Astrocyte of the cerebellum (primary cell): ENCODE data around the gene ICE2.
"Not testable (repeated sequence)": the region's sequence is repeated elsewhere in the genome, so short reads cannot be mapped to it uniquely, and the experiment has no call there.

ENCODE experiments used
- DNase-seq: peaks from one replicate; pipeline ENCODE4 v3.0.0-alpha.2; 2011; ENCODE audit warnings: low read depth
- H3K4me3 ChIP-seq: 2 replicates; pipeline ENCODE4 v1.5.1; 2011; ENCODE audit warnings: mild to moderate bottlenecking, low read depth, low read length, moderate library complexity
- CTCF ChIP-seq: IDR thresholded peaks from 2 replicates; pipeline ENCODE4 v1.5.1; 2012; ENCODE audit warnings: low read length, low read depth, moderate library complexity, mild to moderate bottlenecking; ENCODE audit errors: missing control alignments
- in situ Hi-C: cut with HindIII; loops from 2 replicates; pipeline ENCODE4 v1.10.0; 2017; ENCODE audit warnings: low sequenced_read_pairs

The ICE2 gene

DNA sequence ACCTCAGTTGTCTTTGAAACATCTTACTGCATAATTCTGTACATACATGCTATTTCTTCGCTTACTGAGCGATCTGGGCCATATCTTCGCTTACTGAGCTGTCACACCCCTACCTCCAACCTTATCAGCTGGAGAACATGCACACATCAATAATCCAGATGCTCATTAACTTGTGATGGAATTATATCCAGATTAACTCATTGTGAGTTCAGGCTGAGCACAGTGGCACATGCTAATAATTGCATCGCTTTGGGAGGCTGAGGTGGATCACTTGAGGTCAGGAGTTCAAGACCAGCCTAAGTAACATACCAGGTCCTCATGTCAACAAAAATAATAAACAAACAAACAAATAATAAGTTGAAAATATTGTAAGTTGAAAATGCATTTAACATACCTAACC is 61.8 kb downstream of the ICE2 start:
- no peak for TF ChIP-seq CTCF
- no peak for DNase-seq
- in situ Hi-C loops, result no loop called here
- H3K4me3 ChIP-seq, result no peak overlapping the region

- no peak for TF ChIP-seq CTCF
- in situ Hi-C loops, result no loop called here
- H3K4me3 ChIP-seq, result no peak overlapping the region
- no peak for DNase-seq
Measured at GRCh38 chr15:60416484-60416883, 62.5 kb downstream of the ICE2 start.

GRCh38 chr15:60414016-60414682 is 64.8 kb downstream of the ICE2 start:
- no peak for TF ChIP-seq CTCF
- no peak overlapping the region for H3K4me3 ChIP-seq
- in situ Hi-C loops, result no loop called here
- no peak for DNase-seq

DNA sequence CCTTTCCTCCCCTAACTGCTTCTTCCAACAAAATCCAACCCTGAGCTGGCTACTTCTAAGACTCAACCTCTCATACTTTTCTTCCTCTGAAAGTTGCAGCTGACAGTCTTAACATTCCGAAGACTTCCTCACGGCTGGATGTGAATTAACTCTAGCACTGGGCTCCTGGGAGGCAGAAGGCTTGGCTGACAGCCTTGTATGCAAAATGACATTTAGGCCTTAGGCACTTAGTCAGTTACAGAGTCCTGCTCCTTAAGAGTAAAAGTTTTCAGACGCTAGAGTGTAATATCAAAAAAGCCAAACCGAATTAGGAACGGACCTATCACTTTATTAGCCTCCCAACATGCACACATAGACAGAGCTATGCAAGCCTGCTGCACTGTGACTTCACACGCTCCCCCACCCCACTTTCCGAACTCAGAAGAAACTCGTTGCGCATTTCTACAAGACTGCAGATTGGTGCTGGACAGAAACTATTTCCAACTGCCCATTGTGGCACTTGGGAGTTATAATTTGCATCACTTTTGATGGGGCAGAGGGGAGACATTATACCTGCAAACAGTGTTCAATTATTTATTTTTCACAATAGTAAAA is 65.6 kb downstream of the ICE2 start:
- no peak for DNase-seq
- in situ Hi-C loops, result no loop called here
- H3K4me3 ChIP-seq, result no peak overlapping the region
- no peak for TF ChIP-seq CTCF

DNA sequence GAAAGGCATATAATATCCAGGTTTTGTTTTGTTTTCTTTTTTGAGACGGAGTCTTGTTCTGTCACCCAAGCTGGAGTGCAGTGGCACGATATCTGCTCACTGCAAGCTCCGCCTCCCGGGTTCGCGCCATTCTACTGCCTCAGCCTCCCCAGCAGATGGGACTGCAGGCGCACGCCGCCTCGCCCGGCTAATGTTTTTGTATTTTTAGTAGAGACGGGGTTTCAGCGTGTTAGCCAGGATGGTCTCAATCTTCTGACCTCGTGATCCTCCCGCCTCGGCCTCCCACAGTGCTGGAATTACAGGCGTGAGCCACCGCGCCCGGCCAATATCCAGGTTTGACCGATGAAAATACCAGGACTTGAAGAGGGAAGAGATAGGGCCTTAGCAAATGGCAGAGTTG is 66.1 kb downstream of the ICE2 start:
- H3K4me3 ChIP-seq, in situ Hi-C loops: not testable (repeated sequence)

DNA sequence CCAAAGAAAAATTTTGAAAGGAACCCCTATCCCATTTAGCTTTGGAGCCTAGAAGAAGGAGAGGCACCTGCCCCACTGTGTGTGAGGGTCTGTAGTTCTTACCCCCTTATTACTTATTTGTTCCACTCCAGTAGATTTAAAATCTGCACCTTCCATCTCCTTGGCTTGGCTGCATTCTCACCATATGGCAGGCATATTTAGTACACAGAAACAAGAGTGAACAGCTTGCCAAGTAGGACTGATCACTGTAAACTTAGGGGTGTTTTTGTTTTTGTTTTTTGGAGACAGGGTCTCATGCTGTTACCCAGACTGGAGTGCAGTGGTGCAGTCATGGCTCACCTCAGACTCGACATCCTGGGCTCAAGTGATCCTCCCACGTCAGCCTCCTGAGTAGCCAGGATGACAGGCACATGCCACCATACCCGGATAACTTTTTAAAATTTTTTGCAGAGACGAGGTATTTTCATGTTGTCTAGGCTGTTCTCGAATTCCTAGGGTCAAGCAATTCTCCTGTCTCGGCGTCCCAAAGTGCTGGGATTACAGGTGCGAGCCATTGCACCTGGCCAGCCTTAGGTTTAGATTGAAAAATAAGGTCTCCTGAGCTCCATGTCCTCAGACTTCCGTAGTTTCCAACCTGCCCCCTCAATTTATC is 67.0 kb downstream of the ICE2 start:
- no peak for TF ChIP-seq CTCF
- no peak overlapping the region for H3K4me3 ChIP-seq
- in situ Hi-C loops, result no loop called here
- no peak for DNase-seq

More for the DNA sequence above, 66.1 kb downstream of the ICE2 start:
- not testable (repeated sequence) for DNase-seq

DNA sequence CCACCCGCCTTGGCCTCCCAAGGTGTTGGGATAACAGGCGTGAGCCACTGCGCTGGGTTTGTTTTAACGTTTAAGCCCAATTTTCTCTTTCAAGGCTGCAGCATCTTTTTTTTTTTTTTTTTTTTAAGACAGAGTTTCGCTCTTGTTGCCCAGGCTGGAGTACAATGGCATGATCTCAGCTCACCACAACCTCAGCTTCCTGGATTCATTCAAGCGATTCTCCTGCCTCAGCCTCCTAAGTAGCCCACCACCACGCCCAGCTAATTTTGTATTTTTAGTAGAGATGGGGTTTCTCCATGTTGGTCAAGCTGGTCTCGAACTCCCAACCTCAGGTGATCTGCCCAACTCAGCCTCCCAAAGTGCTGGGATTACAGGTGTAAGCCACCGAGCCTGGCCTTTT is 68.6 kb downstream of the ICE2 start:
- in situ Hi-C loops, H3K4me3 ChIP-seq, DNase-seq: not testable (repeated sequence)
